GM18868 (cell line): ENCODE results near the gene TRNAU1AP.

Experiments
- ATAC-seq: cut with Tn5 transposase; IDR thresholded peaks from one replicate; pipeline ENCODE4 v1.9.1; 2021; ENCODE audit warnings: mild to moderate bottlenecking, moderate library complexity; ENCODE audit not compliant: unreplicated experiment

Gene TRNAU1AP

DNA sequence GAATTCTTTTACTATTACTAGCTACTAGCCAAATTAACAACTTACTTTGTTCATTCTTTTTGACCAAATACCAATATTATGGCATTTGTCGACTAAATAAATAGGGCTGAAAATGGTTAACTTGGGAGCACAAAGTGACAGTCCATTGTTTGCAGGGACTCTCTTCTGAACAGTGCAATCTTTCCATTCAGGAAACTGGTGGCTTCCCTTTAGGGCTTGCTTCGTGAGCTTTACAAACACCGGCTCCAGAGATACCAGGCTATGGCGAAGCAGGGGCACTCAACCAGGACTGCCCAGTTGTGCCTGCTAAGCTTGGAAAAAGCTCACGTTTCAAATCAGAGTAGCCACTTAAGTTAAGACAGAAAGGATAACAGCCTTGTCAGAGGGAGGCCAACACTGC is 51.5 kb downstream of the TRNAU1AP start:
- ATAC-seq: no peak

DNA sequence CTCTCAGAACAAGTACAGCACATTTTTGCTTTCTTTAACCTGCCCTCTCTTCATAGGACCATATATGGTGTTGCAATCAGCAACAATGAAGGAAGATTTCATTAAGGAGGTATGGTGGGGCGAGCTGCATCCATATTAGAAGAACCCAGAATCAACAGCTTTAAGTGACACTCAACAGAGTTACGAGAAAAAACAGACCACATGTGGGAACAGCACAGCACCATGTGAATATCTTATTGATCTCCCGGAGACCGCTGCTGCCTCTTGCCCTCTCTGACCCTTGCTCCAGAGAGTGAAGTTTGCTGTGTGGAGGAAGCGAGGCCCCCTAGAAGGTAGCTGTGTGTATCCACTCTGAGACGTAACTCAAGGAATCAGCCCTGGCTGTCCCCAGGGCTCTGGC is 52.1 kb downstream of the TRNAU1AP start:
- no peak for ATAC-seq

DNA sequence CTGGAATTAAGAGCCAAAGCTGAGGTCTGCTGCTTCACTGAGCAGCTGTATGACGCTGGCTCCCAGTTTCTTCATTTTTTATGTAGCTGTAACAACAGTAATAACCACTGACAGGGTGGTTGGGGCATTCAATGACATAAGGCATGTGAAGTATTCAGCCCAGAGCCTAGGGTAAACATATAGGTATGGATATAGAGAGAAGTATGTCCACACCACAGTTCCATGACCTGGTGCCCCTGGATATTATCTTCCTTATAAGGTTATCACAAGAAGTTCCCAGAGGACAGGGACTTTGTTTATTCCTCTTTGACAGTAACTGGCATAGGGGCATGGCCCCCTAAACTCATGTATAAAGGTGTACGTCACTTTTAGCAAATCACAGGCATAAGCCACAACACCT is 53.9 kb downstream of the TRNAU1AP start:
- ATAC-seq: no peak

DNA sequence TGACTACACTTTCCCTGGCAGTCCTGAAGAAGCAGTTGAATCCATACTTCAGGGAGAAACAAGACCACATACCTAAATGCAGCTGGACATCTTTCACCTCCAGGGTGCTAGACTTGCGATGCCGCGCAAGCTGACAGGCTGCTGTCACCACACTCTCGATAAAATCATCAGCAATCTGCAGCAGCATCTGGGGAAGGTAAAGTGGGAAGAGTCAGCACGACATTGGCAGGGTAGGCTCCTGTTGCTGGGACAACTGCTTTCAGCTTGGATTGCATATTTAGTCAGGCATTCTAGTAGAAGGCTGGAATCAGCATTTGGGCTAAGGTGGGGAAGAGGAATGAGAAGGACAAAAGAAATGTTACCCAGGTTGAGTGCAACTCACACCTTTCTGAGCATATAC is 60.3 kb downstream of the TRNAU1AP start:
- no peak for ATAC-seq
